ENCODE measurements around the gene ADK.

- TF ChIP-seq, protein P1, sequence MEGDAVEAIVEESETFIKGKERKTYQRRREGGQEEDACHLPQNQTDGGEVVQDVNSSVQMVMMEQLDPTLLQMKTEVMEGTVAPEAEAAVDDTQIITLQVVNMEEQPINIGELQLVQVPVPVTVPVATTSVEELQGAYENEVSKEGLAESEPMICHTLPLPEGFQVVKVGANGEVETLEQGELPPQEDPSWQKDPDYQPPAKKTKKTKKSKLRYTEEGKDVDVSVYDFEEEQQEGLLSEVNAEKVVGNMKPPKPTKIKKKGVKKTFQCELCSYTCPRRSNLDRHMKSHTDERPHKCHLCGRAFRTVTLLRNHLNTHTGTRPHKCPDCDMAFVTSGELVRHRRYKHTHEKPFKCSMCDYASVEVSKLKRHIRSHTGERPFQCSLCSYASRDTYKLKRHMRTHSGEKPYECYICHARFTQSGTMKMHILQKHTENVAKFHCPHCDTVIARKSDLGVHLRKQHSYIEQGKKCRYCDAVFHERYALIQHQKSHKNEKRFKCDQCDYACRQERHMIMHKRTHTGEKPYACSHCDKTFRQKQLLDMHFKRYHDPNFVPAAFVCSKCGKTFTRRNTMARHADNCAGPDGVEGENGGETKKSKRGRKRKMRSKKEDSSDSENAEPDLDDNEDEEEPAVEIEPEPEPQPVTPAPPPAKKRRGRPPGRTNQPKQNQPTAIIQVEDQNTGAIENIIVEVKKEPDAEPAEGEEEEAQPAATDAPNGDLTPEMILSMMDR (IDR thresholded peaks at IDR 0.05): no peak
- TF ChIP-seq POLR2AphosphoS5 (IDR thresholded peaks at IDR 0.05) (no peak), POLR2A (IDR thresholded peaks at IDR 0.05) (no peak), EP300 (IDR thresholded peaks at IDR 0.05) (no peak)
Measured at GRCh38 chr10:74263996-74264395, 113.0 kb downstream of the ADK start.

All from stomach (tissue), 4 donors.